Peyer's patch (tissue), 4 donors: Measurements from ENCODE around the gene CHN2.

Experiments used
- CTCF ChIP-seq, 6 experiments: fragments of 450-650 bp in 4 of 6; fragments of 200-600 bp in 2 of 6; sonication (generic) in 1 of 6; IDR thresholded peaks; one replicate each; pipeline ENCODE4 v1.5.1; 2017 to 2019; ENCODE audit warnings: antibody characterized with exemption in 6 of 6, mild to moderate bottlenecking in 3 of 6, moderate library complexity in 1 of 6
- POLR2A ChIP-seq, 2 donors: fragments of 450-650 bp; IDR thresholded peaks; one replicate each; pipeline ENCODE4 v1.5.1; 2017; ENCODE audit warnings: antibody characterized with exemption in 2 of 2, mild to moderate bottlenecking in 2 of 2, moderate library complexity in 2 of 2

- no peak for TF ChIP-seq CTCF (IDR thresholded peaks at IDR 0.05)
- TF ChIP-seq POLR2A (IDR thresholded peaks at IDR 0.05), result no peak
Observed at GRCh38 chr7:29458933-29459332, 264.4 kb downstream of the CHN2 start.
